ENCODE measurements around the gene MEIOSIN.
"Not testable (repeated sequence)": the region's sequence is repeated elsewhere in the genome, so short reads cannot be mapped to it uniquely, and the experiment has no call there.

Gene MEIOSIN

GRCh38 chr19:45720065-45720464, 13.2 kb upstream of the MEIOSIN start:
- DNase-seq (ENCODE audit: low read depth), result not testable (repeated sequence)

GRCh38 chr19:45728683-45729082, 4.6 kb upstream of the MEIOSIN start:
- not testable (repeated sequence) for DNase-seq (ENCODE audit: low read depth)

GRCh38 chr19:45729800-45730290, 3.4 kb upstream of the MEIOSIN start:
- DNase-seq (ENCODE audit: low read depth), result no peak

- DNase-seq (ENCODE audit: low read depth), result peak; percentile 86
Measured at GRCh38 chr19:45730368-45731288, 2.6 kb upstream of the MEIOSIN start, which contains the start of gene FBXO46. Gene FBXO46 (minus strand): TSS chr19:45730896. CDS start chr19:45713495, 17,401 bp downstream.

GRCh38 chr19:45739498-45740439, 6.5 kb downstream of the MEIOSIN start:
- no peak for DNase-seq (ENCODE audit: low read depth)

- no peak for DNase-seq (ENCODE audit: low read depth)
Measured at GRCh38 chr19:45742969-45743368, 9.7 kb downstream of the MEIOSIN start.

GRCh38 chr19:45745606-45746005, 12.4 kb downstream of the MEIOSIN start:
- no peak for DNase-seq (ENCODE audit: low read depth)

- DNase-seq (ENCODE audit: low read depth), result no peak
Measured at GRCh38 chr19:45746866-45747265, 13.6 kb downstream of the MEIOSIN start.

GRCh38 chr19:45747513-45747912, 14.3 kb downstream of the MEIOSIN start:
- no peak for DNase-seq (ENCODE audit: low read depth)

- not testable (repeated sequence) for DNase-seq (ENCODE audit: low read depth)
Measured at GRCh38 chr19:45751483-45751882, 18.2 kb downstream of the MEIOSIN start.

- DNase-seq (ENCODE audit: low read depth), result no peak
Measured at GRCh38 chr19:45752639-45753038, 19.4 kb downstream of the MEIOSIN start.

- no peak for DNase-seq (ENCODE audit: low read depth)
Measured at GRCh38 chr19:45753548-45753947, 20.3 kb downstream of the MEIOSIN start.

- DNase-seq (ENCODE audit: low read depth), result no peak
Measured at GRCh38 chr19:45754323-45754722, 21.1 kb downstream of the MEIOSIN start.

- DNase-seq (ENCODE audit: low read depth), result no peak
Measured at GRCh38 chr19:45757695-45758094, 24.5 kb downstream of the MEIOSIN start.

- DNase-seq (ENCODE audit: low read depth), result no peak
Measured at GRCh38 chr19:45758921-45759320, 25.7 kb downstream of the MEIOSIN start.

- no peak for DNase-seq (ENCODE audit: low read depth)
Measured at GRCh38 chr19:45761714-45762113, 28.5 kb downstream of the MEIOSIN start.

- DNase-seq (ENCODE audit: low read depth), result no peak
Measured at GRCh38 chr19:45762870-45763631, 29.8 kb downstream of the MEIOSIN start.

- no peak for DNase-seq (ENCODE audit: low read depth)
Measured at GRCh38 chr19:45763691-45764294, 30.6 kb downstream of the MEIOSIN start.

GRCh38 chr19:45764475-45764874, 31.2 kb downstream of the MEIOSIN start:
- DNase-seq (ENCODE audit: low read depth), result no peak

- no peak for DNase-seq (ENCODE audit: low read depth)
Measured at GRCh38 chr19:45764945-45765701, 31.9 kb downstream of the MEIOSIN start.
